IMR-90 (cell line): ENCODE measurements around the gene DOCK1. TPM values are rescaled to one million over a fixed set of nuclear protein-coding genes. Genes with fewer than 3 reads are reported as not detected.

Experiments used
- ATAC-seq: fragments of 200-7000 bp; cut with Tn5 transposase; 2 replicates; pipeline ENCODE4 v1.9.1; 2020; ENCODE audit warnings: low read depth, mild to moderate bottlenecking, moderate library complexity
- BruUV-seq: library from RNA; stranded (reverse); fragments of 400-500 nt; replicated peaks from 2 replicates; lab custom pipeline; 2021; lab: Mats Ljungman, UMichigan
- CTCF ChIA-PET: fragments of 300-600 bp; formaldehyde crosslinking; extraction: SDS; loops from one replicate; lab custom pipeline; 2021; ENCODE audit warnings: antibody characterized with exemption; lab: Yijun Ruan, JAX
- POLR2A ChIA-PET: fragments of 300-600 bp; sonication (Branson Sonifier 250); formaldehyde crosslinking; loops from one replicate; lab custom pipeline; 2022; ENCODE audit warnings: antibody characterized with exemption; ENCODE audit not compliant: unreplicated experiment; lab: Charles Lee
- DNase-seq: peaks from one replicate; pipeline ENCODE4 v3.0.0; 2013
- H2AFZ ChIP-seq: replicated peaks from 2 replicates; pipeline ENCODE3; 2013; ENCODE audit warnings: low read length, mild to moderate bottlenecking; ENCODE audit not compliant: poor library complexity
- H2AK5ac ChIP-seq: 2 replicates; pipeline ENCODE4 v1.6.1; 2013; ENCODE audit warnings: low read depth, low read length, inconsistent platforms
- H2AK9ac ChIP-seq: replicated peaks from 2 replicates; pipeline ENCODE3; 2013; ENCODE audit warnings: mild to moderate bottlenecking, low read depth, low read length, moderate library complexity; ENCODE audit not compliant: poor library complexity
- H2BK120ac ChIP-seq: 2 replicates; pipeline ENCODE4 v1.6.1; 2013; ENCODE audit warnings: low read depth, low read length, inconsistent platforms
- H2BK15ac ChIP-seq: 3 replicates; pipeline ENCODE4 v1.6.1; 2013; ENCODE audit warnings: low read depth, low read length, inconsistent platforms
- H2BK20ac ChIP-seq: 2 replicates; pipeline ENCODE4 v1.6.1; 2013; ENCODE audit warnings: low read depth, mild to moderate bottlenecking, inconsistent platforms, low read length, moderate library complexity
- H2BK5ac ChIP-seq: 2 replicates; pipeline ENCODE4 v1.6.1; 2013; ENCODE audit warnings: mild to moderate bottlenecking, low read depth, low read length, inconsistent platforms; ENCODE audit not compliant: poor library complexity, severe bottlenecking
- H3K14ac ChIP-seq: replicated peaks from 2 replicates; pipeline ENCODE4 v1.6.1; 2013; ENCODE audit warnings: low read depth, low read length, inconsistent platforms
- H3K18ac ChIP-seq: 2 replicates; pipeline ENCODE4 v1.6.1; 2013; ENCODE audit warnings: low read depth, low read length, control low read depth
- H3K23ac ChIP-seq: 2 replicates; pipeline ENCODE4 v1.6.1; 2013; ENCODE audit warnings: low read depth, low read length, inconsistent platforms
- H3K27ac ChIP-seq: 2 replicates; pipeline ENCODE4 v1.5.1; 2013; ENCODE audit warnings: mild to moderate bottlenecking, control low read depth, low read length; ENCODE audit not compliant: insufficient read depth
- H3K27me3 ChIP-seq: 2 replicates; pipeline ENCODE4 v1.6.1; 2013; ENCODE audit warnings: low read length; ENCODE audit not compliant: control insufficient read depth, insufficient read depth
- H3K36me3 ChIP-seq: 2 replicates; pipeline ENCODE4 v1.6.1; 2013; ENCODE audit warnings: low read length, mixed read lengths; ENCODE audit not compliant: control insufficient read depth, insufficient read depth
- H3K4ac ChIP-seq: 2 replicates; pipeline ENCODE4 v1.6.1; 2013; ENCODE audit warnings: low read depth, low read length, inconsistent platforms
- H3K4me1 ChIP-seq: 2 replicates; pipeline ENCODE4 v1.6.1; 2013; ENCODE audit warnings: low read length, mixed read lengths; ENCODE audit not compliant: control insufficient read depth, insufficient read depth
- H3K4me2 ChIP-seq: 2 replicates; pipeline ENCODE4 v1.6.1; 2013; ENCODE audit warnings: low read depth, mild to moderate bottlenecking, control low read depth, low read length, moderate library complexity
- H3K4me3 ChIP-seq: 2 replicates; pipeline ENCODE4 v1.5.1; 2013; ENCODE audit warnings: low read depth, mild to moderate bottlenecking, control low read depth, low read length, moderate library complexity; ENCODE audit not compliant: insufficient read depth
- H3K56ac ChIP-seq: 2 replicates; pipeline ENCODE4 v1.6.1; 2013; ENCODE audit warnings: low read length, inconsistent platforms; ENCODE audit not compliant: insufficient read depth; ENCODE audit errors: extremely low read depth
- H3K79me1 ChIP-seq, 2 experiments: 2 replicates each; pipeline ENCODE4 v1.6.1; 2013; ENCODE audit warnings: low read length in 2 of 2, inconsistent platforms in 1 of 2, low read depth in 1 of 2
- H3K9ac ChIP-seq: 2 replicates; pipeline ENCODE4 v1.6.1; 2013; ENCODE audit warnings: low read depth, low read length, control low read depth
- H3K9me1 ChIP-seq: 2 replicates; pipeline ENCODE4 v1.6.1; 2013; ENCODE audit warnings: low read length, inconsistent platforms; ENCODE audit not compliant: insufficient read depth
- H3K9me3 ChIP-seq: 2 replicates; pipeline ENCODE4 v1.6.1; 2013; ENCODE audit warnings: low read length; ENCODE audit not compliant: control insufficient read depth, insufficient read depth
- H4K20me1 ChIP-seq: 2 replicates; pipeline ENCODE4 v1.6.1; 2013; ENCODE audit warnings: low read length, inconsistent platforms; ENCODE audit not compliant: insufficient read depth
- H4K5ac ChIP-seq: 2 replicates; pipeline ENCODE4 v1.6.1; 2013; ENCODE audit warnings: mild to moderate bottlenecking, low read depth, low read length, control low read depth
- H4K8ac ChIP-seq, 2 experiments: 2 replicates each; pipeline ENCODE4 v1.6.1; 2013; ENCODE audit warnings: low read depth in 2 of 2, low read length in 2 of 2, control low read depth in 1 of 2, inconsistent platforms in 1 of 2
- H4K91ac ChIP-seq: 2 replicates; pipeline ENCODE4 v1.6.1; 2013; ENCODE audit warnings: low read depth, low read length, inconsistent platforms; ENCODE audit not compliant: insufficient read depth
- BHLHE40 ChIP-seq: fragments of 150-350 bp; IDR thresholded peaks from 2 replicates; pipeline ENCODE4 v1.6.1; 2016; ENCODE audit warnings: mild to moderate bottlenecking, low read depth, low read length
- CEBPB ChIP-seq: IDR thresholded peaks from 2 replicates; pipeline ENCODE4 v1.6.1; 2012; ENCODE audit warnings: low read depth, low read length, improper control_type of control experiment
- CHD1 ChIP-seq: IDR thresholded peaks from 2 replicates; pipeline ENCODE4 v1.6.1; 2012; ENCODE audit warnings: low read depth, low read length, improper control_type of control experiment
- ELK1 ChIP-seq: fragments of 150-350 bp; IDR thresholded peaks from 2 replicates; pipeline ENCODE4 v1.6.1; 2016; ENCODE audit warnings: low read depth, mild to moderate bottlenecking, low read length, moderate library complexity, borderline replicate concordance
- FOS ChIP-seq: fragments of 150-350 bp; IDR thresholded peaks from 2 replicates; pipeline ENCODE4 v1.6.1; 2016; ENCODE audit warnings: low read depth, low read length
- MAFK ChIP-seq: IDR thresholded peaks from 2 replicates; pipeline ENCODE4 v1.6.1; 2012; ENCODE audit warnings: low read depth, low read length, improper control_type of control experiment
- MAZ ChIP-seq: IDR thresholded peaks from 2 replicates; pipeline ENCODE4 v1.6.1; 2012; ENCODE audit warnings: low read depth, mild to moderate bottlenecking, low read length, improper control_type of control experiment, moderate library complexity, borderline replicate concordance
- MXI1 ChIP-seq: IDR thresholded peaks from 2 replicates; pipeline ENCODE4 v1.6.1; 2012; ENCODE audit warnings: low read depth, mild to moderate bottlenecking, low read length, moderate library complexity, borderline replicate concordance
- NFE2L2 ChIP-seq: fragments of 150-350 bp; IDR thresholded peaks from 2 replicates; pipeline ENCODE4 v1.6.1; 2016; ENCODE audit warnings: low read depth, mild to moderate bottlenecking, low read length
- POLR2A ChIP-seq: IDR thresholded peaks from 2 replicates; pipeline ENCODE4 v1.6.1; 2012; ENCODE audit warnings: mild to moderate bottlenecking, low read depth, low read length
- RAD21 ChIP-seq: IDR thresholded peaks from 2 replicates; pipeline ENCODE4 v1.6.1; 2012; ENCODE audit warnings: low read length, improper control_type of control experiment
- RCOR1 ChIP-seq: IDR thresholded peaks from 2 replicates; pipeline ENCODE4 v1.6.1; 2012; ENCODE audit warnings: mild to moderate bottlenecking, low read length, improper control_type of control experiment; ENCODE audit not compliant: insufficient replicate concordance
- RFX5 ChIP-seq: IDR thresholded peaks from 2 replicates; pipeline ENCODE4 v1.8.0; 2012; ENCODE audit warnings: low read depth, mild to moderate bottlenecking, low read length, moderate library complexity
- SMC3 ChIP-seq: fragments of 150-350 bp; IDR thresholded peaks from 2 replicates; pipeline ENCODE4 v1.6.1; 2016; ENCODE audit warnings: low read depth, mild to moderate bottlenecking, antibody characterized with exemption, low read length, moderate library complexity
- USF2 ChIP-seq: fragments of 150-350 bp; IDR thresholded peaks from 2 replicates; pipeline ENCODE4 v1.6.1; 2017; ENCODE audit warnings: mild to moderate bottlenecking, antibody characterized with exemption, low read length, low read depth
- WGBS, 2 experiments: methylation state at CpG; one replicate each; pipeline versions ENCODE4 v1.1.5 to v1.1.7; 2013; ENCODE audit warnings: missing lambda C conversion rate in 2 of 2; ENCODE audit not compliant: insufficient read length in 1 of 2; ENCODE audit errors: extremely low coverage in 2 of 2; 5-methylcytosine and 5-hydroxymethylcytosine counted together
- dilution Hi-C: fragments of 300-500 bp; cut with HindIII; formaldehyde crosslinking; loops from one replicate; pipeline ENCODE4 v1.14.3; 2018; ENCODE audit warnings: low sequenced_read_pairs; ENCODE audit not compliant: unreplicated experiment
- in situ Hi-C: fragments of 300-500 bp; cut with MboI; formaldehyde crosslinking; loops from 3 replicates; pipeline ENCODE4 v1.14.3; 2019; ENCODE audit warnings: low sequenced_read_pairs, inconsistent platforms, mixed read lengths
- intact Hi-C: fragments of 100-400 bp; cut with micrococcal nuclease; formaldehyde crosslinking; loops from 2 replicates; pipeline ENCODE4 v1.10.0; 2022
- polyA plus RNA-seq, 3 experiments: library from polyadenylated mRNA; depleted of rRNA; stranded (reverse); fragments of >200 nt; gene quantifications; 2 replicates each; pipeline ENCODE4 v1.2.3, GENCODE V29; 2012; ENCODE audit warnings: low replicate concordance in 1 of 3
- total RNA-seq: library from RNA; depleted of rRNA; stranded (reverse); fragments of >200 nt; gene quantifications from 2 replicates; pipeline ENCODE4 v1.2.3, GENCODE V29; 2012
- TF ChIP-seq, protein P1 (sequence below): conservative IDR thresholded peaks from 2 replicates; pipeline ENCODE4 v1.5.1; 2012; ENCODE audit warnings: mild to moderate bottlenecking, low read depth, low read length, improper control_type of control experiment

The DOCK1 gene
- total and polyA plus RNA-seq, 2 of the 4 experiments (the other 2 are of a cell fraction) = 28.2 to 71.0 TPM

DNA sequence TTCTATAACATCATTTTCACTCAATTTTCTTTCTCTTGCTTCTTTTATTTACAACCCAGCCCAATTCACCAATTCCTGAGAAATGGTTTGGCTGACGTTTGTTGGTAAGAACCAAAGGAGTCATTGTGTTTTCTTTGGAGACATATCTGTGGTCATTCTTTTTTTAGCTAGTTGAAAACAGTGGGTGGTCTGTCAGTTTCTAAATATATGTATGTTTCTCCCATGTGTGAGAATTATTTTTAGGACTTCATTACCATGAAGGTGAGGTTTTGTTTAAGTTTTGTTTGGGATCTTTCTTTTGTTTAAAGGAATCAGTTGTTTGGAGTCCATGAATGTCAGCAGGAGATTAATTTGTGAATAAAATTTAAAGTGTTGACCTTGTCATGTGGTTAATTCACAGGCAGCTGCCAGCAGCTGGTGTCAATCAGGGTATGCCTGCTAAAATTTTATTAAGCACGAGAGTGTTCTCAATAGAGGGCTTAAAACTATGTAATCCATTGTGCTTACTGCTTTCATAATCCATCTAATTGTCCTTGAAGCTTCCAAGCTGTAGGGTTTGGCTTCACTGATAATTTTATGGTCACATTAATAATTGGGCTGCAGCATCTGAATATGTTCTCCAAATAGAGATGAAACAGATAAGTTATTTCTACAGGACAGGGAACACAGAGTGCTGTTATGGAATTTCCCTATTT is 252.4 kb downstream of the DOCK1 start:
- Histone ChIP-seq H3K9me3 (no peaks in the 10 kb centered on the region), H2BK20ac (no peak overlapping the region), H3K18ac (no peak overlapping the region), H2BK5ac (no peak overlapping the region), H3K27ac (no peak overlapping the region), H3K4me2 (no peak overlapping the region), H3K79me1 (peaks cover 32 to 54% of the 10 kb centered on the region in 2 experiments), H4K8ac (no peak overlapping the region), H4K91ac (no peak overlapping the region), H3K4me3 (no peak overlapping the region), H4K20me1 (peaks cover 36% of the 10 kb centered on the region; the same call in 1 of the 2 replicates), H4K5ac (no peak overlapping the region), H3K9me1 (peaks cover 13% of the 10 kb centered on the region), H3K36me3 (no peaks in the 10 kb centered on the region), H3K9ac (no peak overlapping the region), H2AK9ac (no peak overlapping the region), H3K4me1 (peaks cover 10% of the 10 kb centered on the region), H2BK120ac (no peak overlapping the region), H3K27me3 (no peaks in the 10 kb centered on the region), H2AK5ac (no peak overlapping the region), H3K23ac (no peak overlapping the region), H2AFZ (no peak overlapping the region), H3K56ac (no peak overlapping the region), H2BK15ac (no peak overlapping the region), H3K14ac (no peak overlapping the region), H3K4ac (no peak overlapping the region)
- ChIA-PET CTCF (no interaction called here), POLR2A (no interaction called here)
- DNase-seq (peak; percentile 23), ATAC-seq (no peak)
- TF ChIP-seq RFX5 = no peak
- no peak for TF ChIP-seq ELK1
- no peak for TF ChIP-seq MAFK
- TF ChIP-seq BHLHE40 = no peak
- TF ChIP-seq CHD1 = no peak
- no peak for TF ChIP-seq USF2
- no peak for TF ChIP-seq MAZ
- TF ChIP-seq RCOR1 = no peak
- TF ChIP-seq NFE2L2 = no peak
- TF ChIP-seq SMC3 = no peak
- no peak for TF ChIP-seq FOS
- TF ChIP-seq RAD21 = no peak
- no peak for TF ChIP-seq POLR2A
- no peak for TF ChIP-seq CEBPB
- no peak for TF ChIP-seq MXI1
- TF ChIP-seq, protein P1, sequence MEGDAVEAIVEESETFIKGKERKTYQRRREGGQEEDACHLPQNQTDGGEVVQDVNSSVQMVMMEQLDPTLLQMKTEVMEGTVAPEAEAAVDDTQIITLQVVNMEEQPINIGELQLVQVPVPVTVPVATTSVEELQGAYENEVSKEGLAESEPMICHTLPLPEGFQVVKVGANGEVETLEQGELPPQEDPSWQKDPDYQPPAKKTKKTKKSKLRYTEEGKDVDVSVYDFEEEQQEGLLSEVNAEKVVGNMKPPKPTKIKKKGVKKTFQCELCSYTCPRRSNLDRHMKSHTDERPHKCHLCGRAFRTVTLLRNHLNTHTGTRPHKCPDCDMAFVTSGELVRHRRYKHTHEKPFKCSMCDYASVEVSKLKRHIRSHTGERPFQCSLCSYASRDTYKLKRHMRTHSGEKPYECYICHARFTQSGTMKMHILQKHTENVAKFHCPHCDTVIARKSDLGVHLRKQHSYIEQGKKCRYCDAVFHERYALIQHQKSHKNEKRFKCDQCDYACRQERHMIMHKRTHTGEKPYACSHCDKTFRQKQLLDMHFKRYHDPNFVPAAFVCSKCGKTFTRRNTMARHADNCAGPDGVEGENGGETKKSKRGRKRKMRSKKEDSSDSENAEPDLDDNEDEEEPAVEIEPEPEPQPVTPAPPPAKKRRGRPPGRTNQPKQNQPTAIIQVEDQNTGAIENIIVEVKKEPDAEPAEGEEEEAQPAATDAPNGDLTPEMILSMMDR = no peak
- intact Hi-C loops = loop anchor here (2.0 kb wide), 1 partner anchor 35 kb away; no protein-coding TSS in a partner anchor
- BruUV-seq = no TSS peak
- in situ Hi-C loops = no loop called here
- WGBS, 2 experiments = no CpG with 5 or more reads among the region's 2 CpGs
- dilution Hi-C loops = no loop called here
